Measurements from ENCODE around the gene PTPN7. TPM values are rescaled to one million over a fixed set of nuclear protein-coding genes. Genes with fewer than 3 reads are reported as not detected.

Gene PTPN7
- total and polyA plus RNA-seq, 4 donors: 0.75 to 7.0 (median 1.7) TPM

DNA sequence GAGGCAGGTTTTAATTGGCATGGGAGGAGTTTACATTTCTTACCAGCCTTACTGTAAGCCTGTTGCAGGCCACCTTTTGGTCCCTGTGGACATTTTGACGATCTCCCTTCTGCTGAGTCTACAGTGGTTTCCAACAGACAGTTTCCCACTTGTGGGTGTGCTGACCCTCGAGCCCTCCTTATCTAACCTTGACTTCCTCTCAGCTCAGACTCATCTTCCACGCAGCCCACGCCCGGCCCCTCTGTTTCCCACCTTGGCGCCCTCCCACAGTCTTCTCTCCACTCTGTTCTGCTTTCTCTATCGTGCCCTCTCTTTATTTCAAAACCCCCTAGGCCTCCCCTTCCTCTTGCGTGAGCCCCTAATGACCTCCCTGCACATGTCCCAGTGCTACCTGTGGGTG is 9.8 kb downstream of the PTPN7 start:
- H3K36me3 ChIP-seq (ENCODE audit: control insufficient read depth in 4 of 4, insufficient read depth in 3 of 4, low read depth in 1 of 4, low read length in 3 of 4): no peaks in the 10 kb centered on the region
- H3K4me1 ChIP-seq (ENCODE audit: control insufficient read depth in 4 of 4, insufficient read depth in 4 of 4, low read length in 3 of 4): peaks cover 0 to 7% (median under 1%) of the 10 kb centered on the region in 4 donors
- TF ChIP-seq, protein P1, sequence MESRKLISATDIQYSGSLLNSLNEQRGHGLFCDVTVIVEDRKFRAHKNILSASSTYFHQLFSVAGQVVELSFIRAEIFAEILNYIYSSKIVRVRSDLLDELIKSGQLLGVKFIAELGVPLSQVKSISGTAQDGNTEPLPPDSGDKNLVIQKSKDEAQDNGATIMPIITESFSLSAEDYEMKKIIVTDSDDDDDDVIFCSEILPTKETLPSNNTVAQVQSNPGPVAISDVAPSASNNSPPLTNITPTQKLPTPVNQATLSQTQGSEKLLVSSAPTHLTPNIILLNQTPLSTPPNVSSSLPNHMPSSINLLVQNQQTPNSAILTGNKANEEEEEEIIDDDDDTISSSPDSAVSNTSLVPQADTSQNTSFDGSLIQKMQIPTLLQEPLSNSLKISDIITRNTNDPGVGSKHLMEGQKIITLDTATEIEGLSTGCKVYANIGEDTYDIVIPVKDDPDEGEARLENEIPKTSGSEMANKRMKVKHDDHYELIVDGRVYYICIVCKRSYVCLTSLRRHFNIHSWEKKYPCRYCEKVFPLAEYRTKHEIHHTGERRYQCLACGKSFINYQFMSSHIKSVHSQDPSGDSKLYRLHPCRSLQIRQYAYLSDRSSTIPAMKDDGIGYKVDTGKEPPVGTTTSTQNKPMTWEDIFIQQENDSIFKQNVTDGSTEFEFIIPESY (IDR thresholded peaks at IDR 0.05): no peak
- no peak for TF ChIP-seq RAD21 (IDR thresholded peaks at IDR 0.05)
- TF ChIP-seq HNF4G (IDR thresholded peaks at IDR 0.05): no peak
- no peak for TF ChIP-seq HNF4A (conservative IDR thresholded peaks at IDR 0.05)
- TF ChIP-seq TAF1 (conservative IDR thresholded peaks at IDR 0.05): no peak
- no peak for TF ChIP-seq RXRA (IDR thresholded peaks at IDR 0.05)
- TF ChIP-seq, protein P2, sequence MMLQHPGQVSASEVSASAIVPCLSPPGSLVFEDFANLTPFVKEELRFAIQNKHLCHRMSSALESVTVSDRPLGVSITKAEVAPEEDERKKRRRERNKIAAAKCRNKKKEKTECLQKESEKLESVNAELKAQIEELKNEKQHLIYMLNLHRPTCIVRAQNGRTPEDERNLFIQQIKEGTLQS (IDR thresholded peaks at IDR 0.05): no peak
- TF ChIP-seq EGR1 (IDR thresholded peaks at IDR 0.05; ENCODE audit: low read depth in 2 of 2): no peak
- no peak for TF ChIP-seq FOXA2 (IDR thresholded peaks at IDR 0.05)
- TF ChIP-seq, protein P3, sequence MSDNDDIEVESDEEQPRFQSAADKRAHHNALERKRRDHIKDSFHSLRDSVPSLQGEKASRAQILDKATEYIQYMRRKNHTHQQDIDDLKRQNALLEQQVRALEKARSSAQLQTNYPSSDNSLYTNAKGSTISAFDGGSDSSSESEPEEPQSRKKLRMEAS (IDR thresholded peaks at IDR 0.05): no peak
- TF ChIP-seq JUND (IDR thresholded peaks at IDR 0.05): no peak
- no peak for TF ChIP-seq SP1 (IDR thresholded peaks at IDR 0.05)
- H3K9ac ChIP-seq (ENCODE audit: low read depth in 1 of 2, low read length in 2 of 2): no peak overlapping the region
- 89% methylated on average over 8 of the region's 8 CpGs for WGBS
- no peak overlapping the region for H3K4me3 ChIP-seq (ENCODE audit: low read depth in 1 of 3, low read length in 3 of 3)
- DNase-seq (ENCODE audit: low spot score): no peak
- H3K9me3 ChIP-seq (ENCODE audit: control insufficient read depth in 4 of 4, low read length in 3 of 4): no peaks in the 10 kb centered on the region
- H3K27me3 ChIP-seq (ENCODE audit: control insufficient read depth in 4 of 4, insufficient read depth in 4 of 4, low read length in 3 of 4): no peaks in the 10 kb centered on the region
- H3K27ac ChIP-seq (ENCODE audit: low read depth in 1 of 2, low read length in 2 of 2): no peak overlapping the region

DNA sequence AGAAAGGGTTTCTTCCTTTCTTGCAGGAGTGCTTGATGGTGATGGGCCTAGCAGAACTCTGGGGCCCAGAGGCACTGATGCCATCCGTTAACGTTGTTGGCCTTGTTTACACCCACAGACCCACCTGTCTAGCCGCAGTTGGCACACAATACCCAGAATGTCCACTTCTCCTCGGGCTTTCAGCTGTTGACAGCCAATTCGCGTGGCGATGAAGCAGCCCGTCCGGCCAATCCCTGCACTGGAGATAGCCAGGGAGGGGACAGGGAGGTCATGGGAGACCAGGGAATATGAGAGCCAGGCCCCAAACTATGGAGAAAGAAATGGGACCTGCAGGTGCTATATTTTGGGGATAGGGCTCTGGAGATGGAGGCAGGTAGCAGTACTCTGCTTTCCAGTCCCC is 10.2 kb downstream of the PTPN7 start:
- no peak overlapping the region for H3K4me3 ChIP-seq (ENCODE audit: low read depth in 1 of 3, low read length in 3 of 3)
- no peaks in the 10 kb centered on the region for H3K36me3 ChIP-seq (ENCODE audit: control insufficient read depth in 4 of 4, insufficient read depth in 3 of 4, low read depth in 1 of 4, low read length in 3 of 4)
- no peak overlapping the region for H3K27ac ChIP-seq (ENCODE audit: low read depth in 1 of 2, low read length in 2 of 2)
- H3K27me3 ChIP-seq (ENCODE audit: control insufficient read depth in 4 of 4, insufficient read depth in 4 of 4, low read length in 3 of 4): no peaks in the 10 kb centered on the region
- peaks cover 0 to 5% (median 1%) of the 10 kb centered on the region in 4 donors for H3K4me1 ChIP-seq (ENCODE audit: control insufficient read depth in 4 of 4, insufficient read depth in 4 of 4, low read length in 3 of 4)
- DNase-seq (ENCODE audit: low spot score): no peak
- TF ChIP-seq EGR1 (IDR thresholded peaks at IDR 0.05; ENCODE audit: low read depth in 2 of 2) (no peak), GABPA (IDR thresholded peaks at IDR 0.05 in 1 of 2, conservative IDR thresholded peaks at IDR 0.05 in 1 of 2) (no peak), HNF4G (IDR thresholded peaks at IDR 0.05) (no peak), FOXA2 (IDR thresholded peaks at IDR 0.05) (no peak), RXRA (IDR thresholded peaks at IDR 0.05) (no peak), FOXA1 (IDR thresholded peaks at IDR 0.05) (no peak), SP1 (IDR thresholded peaks at IDR 0.05) (no peak), HNF4A (conservative IDR thresholded peaks at IDR 0.05) (no peak), JUND (IDR thresholded peaks at IDR 0.05) (no peak), TAF1 (conservative IDR thresholded peaks at IDR 0.05) (no peak), NR2F2 (IDR thresholded peaks at IDR 0.05) (no peak), YY1 (IDR thresholded peaks at IDR 0.05) (no peak), RAD21 (IDR thresholded peaks at IDR 0.05) (no peak)
- TF ChIP-seq, protein P4, sequence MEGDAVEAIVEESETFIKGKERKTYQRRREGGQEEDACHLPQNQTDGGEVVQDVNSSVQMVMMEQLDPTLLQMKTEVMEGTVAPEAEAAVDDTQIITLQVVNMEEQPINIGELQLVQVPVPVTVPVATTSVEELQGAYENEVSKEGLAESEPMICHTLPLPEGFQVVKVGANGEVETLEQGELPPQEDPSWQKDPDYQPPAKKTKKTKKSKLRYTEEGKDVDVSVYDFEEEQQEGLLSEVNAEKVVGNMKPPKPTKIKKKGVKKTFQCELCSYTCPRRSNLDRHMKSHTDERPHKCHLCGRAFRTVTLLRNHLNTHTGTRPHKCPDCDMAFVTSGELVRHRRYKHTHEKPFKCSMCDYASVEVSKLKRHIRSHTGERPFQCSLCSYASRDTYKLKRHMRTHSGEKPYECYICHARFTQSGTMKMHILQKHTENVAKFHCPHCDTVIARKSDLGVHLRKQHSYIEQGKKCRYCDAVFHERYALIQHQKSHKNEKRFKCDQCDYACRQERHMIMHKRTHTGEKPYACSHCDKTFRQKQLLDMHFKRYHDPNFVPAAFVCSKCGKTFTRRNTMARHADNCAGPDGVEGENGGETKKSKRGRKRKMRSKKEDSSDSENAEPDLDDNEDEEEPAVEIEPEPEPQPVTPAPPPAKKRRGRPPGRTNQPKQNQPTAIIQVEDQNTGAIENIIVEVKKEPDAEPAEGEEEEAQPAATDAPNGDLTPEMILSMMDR (IDR thresholded peaks at IDR 0.05; ENCODE audit: low read depth, low read length, missing input control): no peak
- TF ChIP-seq, protein P2 (IDR thresholded peaks at IDR 0.05): no peak
- TF ChIP-seq, protein P3 (IDR thresholded peaks at IDR 0.05): no peak
- TF ChIP-seq, protein P5, sequence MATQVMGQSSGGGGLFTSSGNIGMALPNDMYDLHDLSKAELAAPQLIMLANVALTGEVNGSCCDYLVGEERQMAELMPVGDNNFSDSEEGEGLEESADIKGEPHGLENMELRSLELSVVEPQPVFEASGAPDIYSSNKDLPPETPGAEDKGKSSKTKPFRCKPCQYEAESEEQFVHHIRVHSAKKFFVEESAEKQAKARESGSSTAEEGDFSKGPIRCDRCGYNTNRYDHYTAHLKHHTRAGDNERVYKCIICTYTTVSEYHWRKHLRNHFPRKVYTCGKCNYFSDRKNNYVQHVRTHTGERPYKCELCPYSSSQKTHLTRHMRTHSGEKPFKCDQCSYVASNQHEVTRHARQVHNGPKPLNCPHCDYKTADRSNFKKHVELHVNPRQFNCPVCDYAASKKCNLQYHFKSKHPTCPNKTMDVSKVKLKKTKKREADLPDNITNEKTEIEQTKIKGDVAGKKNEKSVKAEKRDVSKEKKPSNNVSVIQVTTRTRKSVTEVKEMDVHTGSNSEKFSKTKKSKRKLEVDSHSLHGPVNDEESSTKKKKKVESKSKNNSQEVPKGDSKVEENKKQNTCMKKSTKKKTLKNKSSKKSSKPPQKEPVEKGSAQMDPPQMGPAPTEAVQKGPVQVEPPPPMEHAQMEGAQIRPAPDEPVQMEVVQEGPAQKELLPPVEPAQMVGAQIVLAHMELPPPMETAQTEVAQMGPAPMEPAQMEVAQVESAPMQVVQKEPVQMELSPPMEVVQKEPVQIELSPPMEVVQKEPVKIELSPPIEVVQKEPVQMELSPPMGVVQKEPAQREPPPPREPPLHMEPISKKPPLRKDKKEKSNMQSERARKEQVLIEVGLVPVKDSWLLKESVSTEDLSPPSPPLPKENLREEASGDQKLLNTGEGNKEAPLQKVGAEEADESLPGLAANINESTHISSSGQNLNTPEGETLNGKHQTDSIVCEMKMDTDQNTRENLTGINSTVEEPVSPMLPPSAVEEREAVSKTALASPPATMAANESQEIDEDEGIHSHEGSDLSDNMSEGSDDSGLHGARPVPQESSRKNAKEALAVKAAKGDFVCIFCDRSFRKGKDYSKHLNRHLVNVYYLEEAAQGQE (IDR thresholded peaks at IDR 0.05): no peak
- TF ChIP-seq, protein P1 (IDR thresholded peaks at IDR 0.05): no peak
- no peak overlapping the region for H3K9ac ChIP-seq (ENCODE audit: low read depth in 1 of 2, low read length in 2 of 2)
- WGBS: 94% methylated on average over 9 of the region's 9 CpGs
- H3K9me3 ChIP-seq (ENCODE audit: control insufficient read depth in 4 of 4, low read length in 3 of 4): no peaks in the 10 kb centered on the region

All from liver (tissue), 9 donors.